CD4-positive, alpha-beta T cell treated with Interleukin-2 at 100 ng/mL for 4 hours (primary cell): Measurements from ENCODE around the gene DPT.

ENCODE experiments used
- DNase-seq: peaks from one replicate; pipeline ENCODE4 v3.0.0-alpha.2; 2020; ENCODE audit warnings: low spot score

The DPT gene

GRCh38 chr1:168664069-168664834 lies 64.8 kb downstream of the DPT start:
- no peak for DNase-seq

- DNase-seq = no peak
Observed at GRCh38 chr1:168656485-168656884, 72.5 kb downstream of the DPT start.

- no peak for DNase-seq
Observed at GRCh38 chr1:168654198-168654915, 74.6 kb downstream of the DPT start.

GRCh38 chr1:168653567-168653966 lies 75.4 kb downstream of the DPT start:
- DNase-seq = no peak

GRCh38 chr1:168645721-168646120 lies 83.3 kb downstream of the DPT start:
- no peak for DNase-seq
